Putamen (tissue), 1 donor: ENCODE data around the gene CAD.
"Not testable (repeated sequence)": the region's sequence is repeated elsewhere in the genome, so short reads cannot be mapped to it uniquely, and the experiment has no call there.

Experiments used
- DNase-seq: peaks from one replicate; pipeline ENCODE4 v3.0.0-alpha.2; 2016; ENCODE audit warnings: low spot score

Gene CAD

DNA sequence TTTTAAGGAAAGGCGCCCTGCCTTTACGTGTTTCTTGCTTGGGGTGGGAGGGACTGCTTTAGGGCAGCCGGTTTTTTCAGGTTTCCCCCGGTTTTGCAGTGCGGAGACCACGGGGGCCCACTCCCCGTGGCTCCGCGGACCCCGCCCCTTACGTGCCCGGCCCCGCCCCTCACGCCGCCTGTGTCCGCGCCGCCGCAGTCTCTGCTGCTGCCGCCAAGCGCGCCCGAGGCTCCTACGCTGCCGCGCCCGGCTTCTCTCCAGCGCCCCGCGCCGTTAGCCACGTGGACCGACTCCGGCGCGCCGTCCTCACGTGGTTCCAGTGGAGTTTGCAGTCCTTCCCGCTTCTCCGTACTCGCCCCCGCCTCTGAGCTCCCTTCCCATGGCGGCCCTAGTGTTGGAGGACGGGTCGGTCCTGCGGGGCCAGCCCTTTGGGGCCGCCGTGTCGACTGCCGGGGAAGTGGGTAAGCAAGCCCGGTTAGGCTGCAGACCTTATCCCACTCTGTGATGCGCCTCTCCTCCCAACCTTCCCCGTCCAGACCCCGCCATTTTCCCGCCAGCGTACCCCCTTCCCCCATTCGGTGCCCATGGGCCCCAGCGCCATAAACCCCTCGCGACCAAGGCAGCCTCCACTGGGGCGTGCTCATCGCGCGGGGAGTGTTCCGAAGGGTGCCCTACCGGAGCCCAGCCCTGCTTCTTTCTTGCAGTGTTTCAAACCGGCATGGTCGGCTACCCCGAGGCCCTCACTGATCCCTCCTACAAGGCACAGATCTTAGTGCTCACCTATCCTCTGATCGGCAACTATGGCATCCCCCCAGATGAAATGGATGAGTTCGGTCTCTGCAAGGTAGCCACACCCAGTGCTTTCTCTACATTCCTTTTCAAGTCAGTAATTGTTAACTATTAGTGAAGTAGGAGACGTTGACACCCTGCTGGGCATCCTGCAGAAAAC, at the start of gene CAD:
Gene CAD, plus strand, starts transcription at position 197 of the 949 bp plus-strand sequence. Its CDS starts 183 bp downstream, at position 380.
- DNase-seq = peak; percentile 85

- no peak for DNase-seq
These were observed 46.4 kb upstream of the CAD start for GRCh38 chr2:27170581-27171337.

GRCh38 chr2:27171351-27171848, 45.8 kb upstream of the CAD start:
- DNase-seq = no peak

GRCh38 chr2:27174638-27175037, 42.5 kb upstream of the CAD start:
- no peak for DNase-seq

DNA sequence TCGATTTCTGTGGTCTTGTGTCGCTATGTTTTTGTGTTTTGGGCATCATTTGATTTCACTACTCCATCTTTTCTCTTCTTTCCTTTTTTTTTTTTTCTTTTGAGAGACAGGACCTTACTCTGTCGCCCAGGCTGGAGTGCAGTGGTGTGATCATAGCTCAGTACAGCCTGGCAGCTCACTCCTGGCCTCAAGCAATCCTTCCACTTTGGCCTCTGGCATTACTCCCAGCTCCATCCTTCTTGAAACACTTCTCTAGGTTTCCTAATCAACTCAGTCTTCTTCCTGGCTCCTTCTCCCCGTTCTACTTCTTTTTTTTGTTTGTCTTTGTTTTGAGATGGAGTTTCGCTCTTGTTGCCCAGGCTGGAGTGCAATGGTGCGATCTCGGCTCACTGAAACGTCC, 41.8 kb upstream of the CAD start:
- no peak for DNase-seq

DNA sequence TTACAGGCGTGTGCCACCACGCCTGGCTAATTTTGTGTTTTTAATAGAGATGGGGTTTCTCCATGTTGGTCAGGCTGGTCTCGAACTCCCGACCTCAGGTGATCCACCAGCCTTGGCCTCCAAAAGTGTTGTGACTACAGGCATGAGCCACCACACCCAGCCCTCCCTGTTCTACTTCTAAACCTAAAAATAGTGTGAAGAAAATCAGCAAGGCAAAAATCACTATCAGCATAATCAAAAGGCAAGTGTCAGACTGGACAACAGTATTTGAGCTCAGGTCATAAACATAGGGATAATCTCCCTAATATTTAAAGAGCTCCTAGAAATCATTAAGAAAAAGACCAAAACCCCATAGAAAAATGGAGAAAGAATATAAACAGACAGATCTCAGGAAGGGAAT, 41.4 kb upstream of the CAD start:
- DNase-seq = not testable (repeated sequence)

DNA sequence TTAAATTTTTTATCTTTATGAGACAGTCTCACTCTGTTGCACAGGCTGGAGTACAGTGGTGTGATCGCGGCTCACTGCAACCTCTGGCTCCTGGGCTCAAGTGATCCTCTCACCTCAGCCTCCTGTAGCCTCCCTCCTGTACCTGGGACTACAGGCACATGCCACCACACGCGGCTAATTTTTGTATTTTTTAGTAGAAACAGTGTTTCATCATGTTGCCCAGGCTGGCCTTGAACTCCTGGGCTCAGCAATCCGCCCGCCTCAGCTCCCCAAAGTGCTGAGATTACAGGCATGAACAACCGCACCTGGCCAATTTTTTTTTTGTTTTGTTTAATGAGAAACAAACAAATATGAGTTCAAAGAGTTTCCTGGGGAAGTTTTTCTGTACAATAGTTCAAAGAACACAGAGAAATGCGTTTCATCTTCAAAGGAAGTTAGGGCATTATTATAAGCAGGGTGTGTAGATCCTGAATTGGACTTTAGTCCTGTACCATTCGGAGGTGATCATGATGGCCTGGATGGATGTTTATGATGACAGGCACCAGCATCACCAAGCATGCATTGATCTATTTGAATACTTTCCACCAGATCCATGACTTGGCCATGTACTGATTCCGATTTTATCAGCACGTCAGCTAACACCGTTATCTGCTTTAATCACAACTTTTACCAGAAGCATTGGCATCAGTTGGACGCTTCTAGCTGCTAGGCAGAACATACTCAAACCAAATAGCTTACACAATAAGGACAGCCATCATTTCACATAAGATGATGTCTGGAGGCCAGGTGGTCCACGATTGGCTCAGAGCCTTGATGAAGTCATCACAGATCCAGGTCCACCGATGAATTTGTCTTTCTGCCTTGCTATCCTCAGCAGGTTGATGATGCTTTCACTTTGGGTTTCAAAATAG, 39.5 kb upstream of the CAD start:
- no peak for DNase-seq

- no peak for DNase-seq
These were observed 38.7 kb upstream of the CAD start for GRCh38 chr2:27178469-27178868.

GRCh38 chr2:27179344-27180000, 37.7 kb upstream of the CAD start:
- DNase-seq = no peak

GRCh38 chr2:27182346-27182745, 34.8 kb upstream of the CAD start:
- no peak for DNase-seq

DNA sequence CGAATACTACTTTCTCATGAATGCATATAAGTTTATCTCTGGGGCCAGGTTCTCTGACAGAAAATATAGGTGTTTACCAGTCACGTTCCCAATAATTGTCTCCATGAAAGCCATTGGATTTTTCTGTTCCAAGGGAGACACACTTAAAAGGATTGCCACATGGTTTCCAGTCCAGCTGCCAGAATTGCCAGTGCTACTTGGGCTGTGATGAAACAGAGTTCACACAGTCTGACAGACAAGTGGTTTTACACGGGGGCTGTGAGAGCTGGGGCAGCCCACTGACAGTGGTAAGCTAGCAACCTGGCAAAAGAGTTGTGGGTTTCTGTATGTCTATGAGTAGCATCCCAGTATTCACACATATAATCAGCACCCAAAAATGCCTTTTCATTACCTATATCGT, 33.1 kb upstream of the CAD start:
- no peak for DNase-seq

- no peak for DNase-seq
These were observed 31.7 kb upstream of the CAD start for GRCh38 chr2:27185331-27186026.

DNA sequence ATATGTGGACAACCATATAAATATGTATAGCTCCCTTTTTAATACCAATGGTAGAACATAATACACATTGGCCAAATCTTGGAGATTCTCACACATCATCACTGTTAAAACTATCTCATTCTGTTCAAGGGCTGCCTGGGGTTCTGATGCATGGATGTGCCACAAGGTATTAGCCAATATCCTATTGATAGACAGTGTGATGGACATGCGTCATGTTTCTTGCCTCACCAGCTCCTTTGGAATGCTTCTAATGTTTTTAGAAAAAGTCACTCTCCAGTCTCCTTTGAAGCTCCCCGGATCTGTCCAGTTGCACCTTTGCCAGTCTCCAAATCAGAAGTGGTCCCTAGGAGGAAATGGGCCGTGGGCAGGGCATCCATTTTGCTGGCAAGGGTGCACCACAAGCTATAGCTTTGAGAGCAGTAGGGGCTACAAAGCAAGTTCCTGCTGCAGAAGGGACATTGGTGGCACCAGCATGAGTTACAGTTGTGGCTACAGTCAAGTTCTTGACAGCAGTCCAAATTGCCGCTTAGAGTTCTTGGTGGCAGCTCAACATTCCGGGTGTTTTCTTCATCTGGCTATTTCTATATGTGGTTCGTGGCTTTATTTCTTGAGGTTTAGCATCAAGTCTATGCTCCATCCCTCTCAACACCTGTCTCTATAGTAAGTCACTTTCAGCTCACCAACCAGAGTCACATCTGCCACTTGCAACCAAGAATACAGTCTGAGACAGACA, 30.4 kb upstream of the CAD start:
- DNase-seq = no peak

DNA sequence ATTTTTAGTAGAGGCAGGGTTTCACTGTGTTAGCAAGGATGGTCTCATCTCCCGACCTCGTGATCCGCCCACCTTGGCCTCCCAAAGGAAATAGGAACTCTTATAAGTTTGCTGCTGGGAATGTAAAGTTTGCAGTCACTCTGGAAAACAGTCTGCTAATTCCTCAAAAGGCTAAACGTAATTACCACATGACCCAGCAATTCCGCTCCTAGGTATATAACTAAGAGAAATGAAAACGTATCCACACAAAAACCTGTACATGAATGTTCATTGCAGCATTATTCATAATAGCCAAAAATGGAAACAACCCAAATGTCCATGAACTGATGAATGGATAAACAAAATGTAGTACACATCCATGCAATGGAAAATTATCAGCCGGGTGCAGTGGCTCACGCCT, 27.2 kb upstream of the CAD start:
- no peak for DNase-seq

GRCh38 chr2:27191070-27191829, 25.9 kb upstream of the CAD start:
- DNase-seq = no peak

DNA sequence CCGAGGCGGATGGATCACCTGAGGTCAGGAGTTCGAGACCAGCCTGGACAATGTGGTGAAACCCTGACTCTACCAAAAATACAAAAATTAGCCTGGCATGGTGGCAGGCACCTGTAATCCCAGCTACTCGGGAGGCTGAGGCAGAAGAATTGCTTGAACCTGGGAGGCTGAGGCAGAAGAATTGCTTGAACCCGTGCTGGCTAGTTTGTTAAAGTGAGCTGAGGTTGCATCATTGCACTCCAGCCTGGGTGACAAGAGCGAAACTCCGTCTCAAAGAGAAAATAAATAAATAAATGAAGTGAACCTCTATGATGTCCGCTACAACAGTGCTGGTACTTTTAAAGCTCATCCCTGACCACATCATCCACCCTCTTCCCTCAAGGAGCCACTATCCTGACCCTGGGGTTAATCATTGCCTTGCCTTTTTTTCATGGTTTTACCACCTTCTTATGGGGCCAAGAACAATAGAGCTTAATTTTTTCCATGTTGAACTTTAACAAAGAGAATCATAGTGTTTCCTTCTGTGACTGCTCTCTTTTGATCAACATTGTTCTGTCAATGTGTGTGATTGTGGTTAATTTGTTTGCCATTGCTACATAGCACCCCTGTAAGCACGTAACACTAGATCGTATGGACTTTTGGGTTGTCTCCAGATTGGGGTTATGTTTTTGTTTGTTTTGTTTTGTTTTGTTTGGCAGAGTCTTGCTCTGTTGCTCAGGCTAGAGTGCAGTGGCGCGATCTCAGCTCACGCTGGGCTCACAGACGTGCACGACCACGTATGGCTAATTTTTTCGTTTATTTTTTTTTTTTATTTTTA, 22.4 kb upstream of the CAD start:
- DNase-seq = no peak

GRCh38 chr2:27195799-27196198, 21.4 kb upstream of the CAD start:
- not testable (repeated sequence) for DNase-seq

GRCh38 chr2:27198068-27198467, 19.1 kb upstream of the CAD start:
- not testable (repeated sequence) for DNase-seq
